NCI-H82 treated with DMSO at 0.1 percent for 48 hours (cell line): ENCODE measurements around the gene SLC28A2.
"Not testable (repeated sequence)": the region's sequence is repeated elsewhere in the genome, so short reads cannot be mapped to it uniquely, and the experiment has no call there.

Experiments
- DNase-seq: peaks from one replicate; lab custom pipeline; 2025; ENCODE audit not compliant: unreplicated experiment; lab: John Stamatoyannopoulos, UW

SLC28A2 gene

GRCh38 chr15:45251888-45252287 is at the start of gene SLC28A2:
SLC28A2 (plus strand) TSS chr15:45252234; CDS start chr15:45253216, 982 bp downstream.
- DNase-seq: no peak

- no peak for DNase-seq
These were observed 48.9 kb upstream of the SLC28A2 start for GRCh38 chr15:45203182-45203581.

- peak; percentile 48 for DNase-seq
These were observed 46.8 kb upstream of the SLC28A2 start for GRCh38 chr15:45205192-45205591.

- no peak for DNase-seq
These were observed 39.5 kb upstream of the SLC28A2 start for GRCh38 chr15:45212493-45212892.

- no peak for DNase-seq
These were observed 30.9 kb upstream of the SLC28A2 start for GRCh38 chr15:45221053-45221599.

- DNase-seq: no peak
These were observed 30.1 kb upstream of the SLC28A2 start for GRCh38 chr15:45221967-45222366.

- peak; percentile 13 for DNase-seq
These were observed 27.3 kb upstream of the SLC28A2 start for GRCh38 chr15:45224621-45225217.

GRCh38 chr15:45225506-45226273 is 26.3 kb upstream of the SLC28A2 start:
- peak; percentile 68 for DNase-seq

- no peak for DNase-seq
These were observed 23.1 kb upstream of the SLC28A2 start for GRCh38 chr15:45228931-45229330.

- DNase-seq: no peak
These were observed 21.6 kb upstream of the SLC28A2 start for GRCh38 chr15:45230245-45230965.

- DNase-seq: no peak
These were observed 20.9 kb upstream of the SLC28A2 start for GRCh38 chr15:45231132-45231531.

GRCh38 chr15:45231864-45232562 is 20.0 kb upstream of the SLC28A2 start:
- no peak for DNase-seq

- DNase-seq: no peak
These were observed 17.3 kb upstream of the SLC28A2 start for GRCh38 chr15:45234562-45235235.

GRCh38 chr15:45236806-45237205 is 15.2 kb upstream of the SLC28A2 start:
- DNase-seq: not testable (repeated sequence)

- DNase-seq: no peak
These were observed 9.7 kb upstream of the SLC28A2 start for GRCh38 chr15:45242289-45242688.

- DNase-seq: no peak
These were observed 2.8 kb upstream of the SLC28A2 start for GRCh38 chr15:45249125-45249780.

GRCh38 chr15:45253330-45253729 is 1.3 kb downstream of the SLC28A2 start:
- no peak for DNase-seq

- no peak for DNase-seq
These were observed 2.4 kb downstream of the SLC28A2 start for GRCh38 chr15:45254405-45254804.

GRCh38 chr15:45254824-45255223 is 2.8 kb downstream of the SLC28A2 start:
- DNase-seq: not testable (repeated sequence)

- no peak for DNase-seq
These were observed 7.8 kb downstream of the SLC28A2 start for GRCh38 chr15:45259796-45260195.
